GM10847 (cell line): ENCODE data around the gene NPC1.

Source experiments
- POLR2A ChIP-seq: IDR thresholded peaks from 2 replicates; pipeline ENCODE4 v1.6.1; 2011; ENCODE audit not compliant: insufficient read length; ENCODE audit errors: extremely low read depth

NPC1 gene

DNA sequence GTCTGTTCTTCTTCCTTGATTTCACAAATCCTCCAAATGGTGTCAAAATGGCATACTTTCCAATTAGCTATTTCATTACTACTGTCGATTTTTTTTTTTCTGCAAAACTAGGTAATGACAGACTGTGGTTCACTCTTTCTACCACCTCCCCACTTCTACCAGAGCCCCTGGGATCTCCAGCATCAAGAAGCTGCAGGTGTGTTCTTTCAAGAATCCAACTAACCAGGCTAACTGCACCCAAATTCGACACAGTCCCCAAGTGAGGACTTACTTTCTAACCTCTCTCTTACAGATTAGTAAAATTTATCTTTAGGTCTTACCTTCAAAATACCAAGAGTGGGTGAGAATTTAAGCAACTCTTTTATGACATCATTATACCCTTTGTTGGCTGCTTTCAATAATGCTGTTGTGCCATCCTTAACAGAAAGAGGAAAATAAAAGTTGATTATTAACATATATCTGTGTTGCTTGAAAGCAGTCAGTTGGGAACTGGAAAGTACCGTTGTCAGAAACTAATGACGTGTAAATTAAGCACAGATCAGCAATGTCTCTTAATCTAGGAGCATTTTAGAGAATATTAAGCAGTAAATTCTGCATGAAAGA, 31.2 kb upstream of the NPC1 start:
- no peak for TF ChIP-seq POLR2A

DNA sequence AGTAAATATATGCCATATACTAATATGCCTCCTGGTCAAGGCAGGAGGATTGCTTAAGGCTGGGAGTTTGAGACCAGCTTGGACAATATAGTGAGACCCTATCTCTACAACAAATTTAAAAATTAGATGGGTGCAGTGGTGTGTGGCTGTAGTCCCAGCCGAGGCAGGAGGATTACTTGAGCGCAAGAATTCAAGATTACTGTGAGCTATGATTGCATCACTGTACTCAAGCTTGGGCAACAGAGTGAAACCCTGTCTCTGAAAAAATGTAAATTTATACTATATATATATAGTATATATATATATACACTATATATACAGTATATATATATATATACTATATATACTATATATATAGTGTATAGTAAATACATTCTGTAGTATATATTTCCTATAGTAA, 30.0 kb upstream of the NPC1 start:
- no peak for TF ChIP-seq POLR2A

DNA sequence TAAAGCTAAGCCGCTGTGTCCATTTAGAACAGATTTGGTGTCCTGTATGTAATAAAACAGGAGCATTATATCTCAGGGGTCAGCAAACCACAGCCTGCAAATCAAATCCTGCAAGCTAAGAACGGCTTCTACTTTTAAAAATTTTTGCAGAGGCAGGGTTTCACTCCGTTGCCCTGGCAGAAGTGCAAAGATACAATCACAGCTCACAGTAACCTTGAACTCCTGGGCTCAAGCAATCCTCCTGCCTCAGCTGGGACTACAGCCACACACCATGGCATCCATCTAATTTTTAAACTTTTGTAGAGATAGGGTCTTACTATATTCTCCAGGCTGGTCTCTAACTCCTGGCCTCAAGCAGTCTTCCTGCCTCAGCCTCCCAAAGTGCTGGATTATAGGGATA, 28.6 kb upstream of the NPC1 start:
- no peak for TF ChIP-seq POLR2A

DNA sequence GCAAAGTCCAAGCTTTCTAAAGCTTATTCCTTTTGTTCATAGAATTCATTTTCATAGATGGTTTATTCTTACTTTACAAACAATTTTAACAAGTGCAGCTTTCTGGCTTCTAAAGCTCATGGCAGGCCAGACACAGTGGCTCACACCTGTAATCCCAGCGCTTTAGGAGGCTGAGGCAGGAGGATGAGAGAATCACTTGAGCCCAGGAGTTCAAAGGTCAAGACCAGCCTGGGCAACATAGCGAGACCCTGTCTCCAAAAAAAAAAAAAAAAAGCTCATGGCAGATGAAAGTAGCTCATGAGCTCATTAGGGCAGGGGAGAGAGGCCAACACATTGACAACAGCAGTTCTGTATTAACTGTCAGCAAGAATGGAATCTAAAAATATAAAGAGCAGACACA, 28.1 kb upstream of the NPC1 start:
- no peak for TF ChIP-seq POLR2A

DNA sequence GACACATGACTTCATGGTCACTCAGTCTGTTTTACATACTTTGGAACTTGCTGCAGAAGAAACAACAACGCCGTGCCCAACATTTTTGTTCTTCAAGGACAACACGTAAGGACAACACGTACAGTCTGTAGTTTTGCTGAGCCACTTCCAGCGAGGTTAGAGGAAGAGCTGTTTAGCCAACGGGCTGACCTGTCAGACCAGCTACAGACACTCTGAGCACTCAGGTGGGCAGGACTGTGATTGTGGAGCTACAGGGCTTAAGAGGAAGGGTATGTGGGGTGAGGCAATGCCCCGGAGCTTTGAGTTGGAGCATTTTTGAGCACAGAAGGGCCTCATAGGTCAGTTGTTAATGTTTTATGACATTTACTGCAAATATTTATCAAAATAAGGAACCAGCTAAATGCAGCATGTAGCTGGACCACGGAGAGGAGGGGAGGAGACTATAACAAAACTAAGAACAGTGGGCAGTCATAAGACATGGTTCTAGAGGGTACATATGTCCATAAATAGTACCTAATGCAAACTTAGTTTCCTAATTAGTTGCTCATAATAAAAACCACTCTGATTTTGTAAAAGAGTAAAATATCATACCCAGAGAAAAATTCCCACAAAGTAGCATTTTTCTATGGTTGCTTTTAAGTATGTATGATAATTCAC, 26.3 kb upstream of the NPC1 start:
- no peak for TF ChIP-seq POLR2A

DNA sequence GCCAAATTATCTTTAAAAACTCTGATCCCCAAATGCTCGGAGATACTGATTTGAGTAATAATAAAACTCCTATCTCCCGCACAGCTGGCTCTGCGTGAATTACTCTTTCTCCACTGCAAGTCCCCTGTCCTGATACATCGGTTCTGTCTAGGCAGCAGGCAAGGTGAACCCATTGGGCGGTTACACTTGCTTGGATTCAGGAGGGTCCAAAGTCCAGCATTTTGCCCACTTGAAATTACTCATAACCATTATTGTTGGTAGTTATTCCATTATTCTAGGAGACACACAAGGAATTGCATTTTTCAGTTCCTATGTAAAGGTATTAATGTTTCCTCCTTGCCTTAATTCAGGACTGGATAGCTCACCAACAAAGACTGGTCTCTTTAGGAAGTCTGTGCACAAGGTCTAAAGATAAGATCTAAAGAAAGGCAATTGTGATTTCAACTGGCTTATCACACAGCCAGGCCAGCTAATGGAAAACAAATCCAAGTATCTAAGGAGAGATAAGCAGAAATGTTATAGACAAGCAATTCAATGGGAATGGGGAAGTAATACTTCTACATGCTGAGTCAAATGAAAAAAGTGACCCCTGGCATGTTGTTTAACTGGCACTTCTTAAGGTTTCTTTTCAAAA, 23.2 kb upstream of the NPC1 start:
- TF ChIP-seq POLR2A = no peak

DNA sequence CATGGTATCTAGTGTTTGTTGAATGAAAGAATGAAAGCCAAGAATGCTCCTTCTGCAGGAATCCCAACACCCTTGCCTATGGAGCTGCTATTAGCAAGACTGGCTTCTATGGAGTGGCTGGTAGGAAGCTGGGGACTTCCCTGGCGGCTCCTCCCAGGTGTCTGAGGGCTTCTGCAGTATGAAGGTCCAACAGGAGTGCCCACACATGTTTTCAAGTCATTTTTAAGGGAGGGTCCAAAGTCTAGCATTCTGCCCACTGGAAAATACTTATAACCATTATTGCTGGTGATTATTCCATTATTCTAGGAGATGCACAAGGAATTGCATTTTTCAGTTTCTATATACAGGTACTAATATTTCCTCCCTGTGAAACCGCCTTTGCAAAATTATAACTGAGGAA, 21.9 kb upstream of the NPC1 start:
- no peak for TF ChIP-seq POLR2A

DNA sequence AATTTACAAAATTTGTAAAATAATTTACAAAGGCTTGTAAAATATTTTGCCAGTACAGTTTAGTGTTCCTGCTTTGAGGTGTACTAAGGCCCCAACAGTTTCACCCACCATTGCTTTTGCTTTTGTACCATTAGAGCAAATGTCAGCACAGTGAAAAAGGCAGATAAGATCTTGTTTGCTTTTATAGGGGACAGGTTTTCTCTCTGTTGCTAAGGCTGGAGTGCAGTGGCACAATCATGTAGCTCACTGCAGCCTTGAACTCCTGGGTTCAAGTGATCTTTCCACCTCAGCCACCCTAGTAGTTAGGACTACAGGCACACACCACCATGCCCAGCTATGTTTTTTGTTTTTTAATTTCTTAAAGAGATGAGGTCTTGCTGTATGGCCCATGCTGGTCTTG, 19.6 kb upstream of the NPC1 start:
- TF ChIP-seq POLR2A = no peak

DNA sequence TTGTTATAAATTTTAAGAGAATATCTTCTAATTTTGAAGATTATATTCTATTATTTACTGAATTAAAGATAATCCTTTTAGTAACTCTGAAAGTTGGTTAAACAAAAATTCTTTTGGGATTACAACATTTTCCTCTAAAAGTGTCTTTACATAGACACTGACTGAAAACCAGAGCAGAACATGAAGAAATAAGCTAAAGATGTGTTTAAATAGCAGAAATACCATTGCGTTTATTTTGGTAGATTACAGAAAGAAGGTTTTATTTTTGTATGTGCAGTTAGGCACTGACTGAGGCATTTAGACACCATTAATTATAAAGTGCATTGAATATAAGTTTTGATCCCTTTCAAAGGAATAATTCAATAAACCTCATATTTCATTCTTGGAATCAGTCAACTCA, 13.5 kb upstream of the NPC1 start:
- TF ChIP-seq POLR2A = no peak

DNA sequence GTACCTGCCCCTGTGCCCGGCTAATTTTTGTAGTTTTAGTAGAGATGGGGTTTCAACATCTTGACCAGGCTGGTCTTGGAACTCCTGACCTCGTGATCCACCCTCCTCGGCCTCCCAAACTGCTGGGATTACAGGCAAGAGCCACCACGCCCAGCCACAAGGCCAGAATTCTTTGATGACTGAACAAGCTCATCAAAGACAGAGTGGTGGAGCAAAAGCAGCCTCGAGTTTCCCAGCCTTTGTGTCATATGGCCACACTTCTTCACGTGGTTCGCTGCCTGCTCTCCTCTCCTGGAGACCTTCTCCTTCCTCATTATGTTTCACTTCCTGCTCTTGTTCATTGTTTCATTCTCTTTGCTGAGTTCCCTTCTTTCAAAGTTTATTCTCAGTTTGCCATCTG, 9.9 kb upstream of the NPC1 start:
- no peak for TF ChIP-seq POLR2A

DNA sequence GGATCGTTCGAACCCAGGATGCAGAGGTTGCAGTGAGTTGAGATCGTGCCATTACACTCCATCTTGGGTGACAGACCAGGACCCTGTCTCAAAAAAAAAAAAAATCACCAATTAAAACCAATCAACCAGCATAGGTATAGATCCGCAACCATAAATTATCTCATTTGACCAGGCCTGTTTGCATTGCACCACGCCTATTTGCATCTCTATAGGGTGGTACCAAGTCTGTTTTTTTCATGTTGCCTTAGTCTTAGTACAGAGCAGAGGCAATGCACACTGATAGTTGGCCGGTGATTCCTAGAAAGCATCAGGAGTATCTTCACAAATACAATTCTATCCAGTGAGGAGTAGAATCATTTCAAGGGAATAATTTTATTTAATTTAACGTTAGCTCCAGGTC, 9.3 kb upstream of the NPC1 start:
- TF ChIP-seq POLR2A = no peak

DNA sequence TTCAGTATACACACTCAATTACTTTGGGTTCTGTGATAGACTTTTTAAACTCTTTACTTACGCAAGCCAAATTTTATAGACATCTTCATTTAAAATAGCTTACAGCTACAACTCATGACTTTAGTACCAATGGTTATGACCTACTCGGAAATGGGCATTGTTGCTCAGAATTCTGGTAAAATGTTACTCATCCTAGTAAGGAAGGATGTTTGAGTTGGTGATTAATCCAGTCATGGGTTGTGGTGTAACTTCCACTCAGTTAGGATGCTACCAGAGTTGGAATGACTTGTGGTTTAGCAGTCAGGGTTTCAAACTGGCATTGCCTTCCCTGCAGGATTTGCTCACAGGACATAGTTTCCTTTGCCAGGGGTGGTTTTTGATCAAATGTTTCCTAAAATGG, 7.4 kb upstream of the NPC1 start:
- TF ChIP-seq POLR2A = no peak

DNA sequence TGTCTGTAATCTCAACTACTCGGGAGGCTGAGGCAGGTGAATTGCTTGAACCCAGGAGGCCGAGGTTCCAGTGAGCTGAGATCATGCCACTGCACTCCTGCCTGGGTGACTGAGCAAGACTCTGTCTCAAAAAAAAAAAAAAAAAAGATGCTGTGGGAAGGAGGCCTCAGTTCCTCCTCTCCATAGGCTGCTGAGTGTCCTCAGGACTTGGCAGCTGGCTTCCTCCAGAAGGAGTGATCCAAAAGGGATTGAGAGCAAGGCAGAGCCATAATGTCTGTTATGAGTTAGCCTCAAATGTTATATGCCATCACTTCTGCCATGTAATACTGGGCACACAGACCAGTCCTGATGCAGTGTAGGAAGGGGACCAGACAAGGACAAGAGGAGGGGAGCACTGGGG, 6.6 kb upstream of the NPC1 start:
- no peak for TF ChIP-seq POLR2A

DNA sequence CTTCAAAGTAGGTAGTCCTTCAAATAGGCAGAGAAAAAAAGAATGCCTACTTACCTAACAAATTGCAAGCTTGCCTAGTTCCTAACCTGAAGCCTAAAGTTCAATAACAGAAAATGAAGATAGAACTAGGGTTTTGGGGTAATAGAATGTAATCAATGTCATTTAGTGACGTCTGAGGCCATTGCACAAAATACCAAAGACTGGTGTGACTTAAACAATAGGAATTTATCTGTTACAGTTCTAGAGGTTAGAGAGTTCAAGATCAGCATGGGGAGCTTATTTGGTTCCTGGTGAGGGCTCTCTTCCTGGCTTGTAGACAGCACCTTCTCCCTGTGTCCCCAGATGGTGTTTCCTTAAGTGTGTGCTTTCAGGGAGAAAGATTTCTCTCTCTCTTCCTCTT, 4.7 kb upstream of the NPC1 start:
- TF ChIP-seq POLR2A = no peak

DNA sequence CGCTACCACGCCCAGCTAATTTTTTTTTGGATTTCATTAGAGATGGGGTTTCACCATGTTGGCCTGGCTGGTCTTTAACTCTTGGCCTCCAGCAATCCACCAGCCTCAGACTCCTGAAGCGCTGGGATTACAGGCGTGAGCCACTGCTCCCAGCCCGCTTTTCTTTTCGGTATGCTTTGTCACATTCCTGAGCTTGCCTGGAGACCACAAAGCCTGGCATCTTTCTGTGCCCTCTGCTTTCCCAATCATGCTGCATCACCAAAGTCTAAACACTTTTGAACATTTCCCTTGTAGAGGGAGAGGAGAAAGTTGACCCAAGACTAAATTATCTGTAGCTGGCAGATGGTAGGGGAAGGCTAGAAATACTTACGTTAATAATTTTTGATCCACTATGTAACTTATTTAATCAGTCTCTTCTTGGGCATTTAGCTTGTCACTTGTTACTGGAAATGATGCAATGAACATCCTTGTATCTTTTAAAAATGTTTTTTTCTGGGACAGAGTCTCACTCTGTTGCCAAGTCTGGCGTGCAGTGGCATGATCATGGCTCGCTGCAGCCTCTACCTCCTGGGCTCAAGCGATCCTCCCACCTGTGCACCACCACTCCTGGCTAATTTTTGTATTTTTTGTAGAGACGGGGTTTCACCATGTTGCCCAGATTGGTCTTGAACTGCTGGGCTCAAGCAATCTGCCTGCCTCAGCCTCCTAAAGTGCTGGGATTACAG, 2.7 kb upstream of the NPC1 start:
- no peak for TF ChIP-seq POLR2A

DNA sequence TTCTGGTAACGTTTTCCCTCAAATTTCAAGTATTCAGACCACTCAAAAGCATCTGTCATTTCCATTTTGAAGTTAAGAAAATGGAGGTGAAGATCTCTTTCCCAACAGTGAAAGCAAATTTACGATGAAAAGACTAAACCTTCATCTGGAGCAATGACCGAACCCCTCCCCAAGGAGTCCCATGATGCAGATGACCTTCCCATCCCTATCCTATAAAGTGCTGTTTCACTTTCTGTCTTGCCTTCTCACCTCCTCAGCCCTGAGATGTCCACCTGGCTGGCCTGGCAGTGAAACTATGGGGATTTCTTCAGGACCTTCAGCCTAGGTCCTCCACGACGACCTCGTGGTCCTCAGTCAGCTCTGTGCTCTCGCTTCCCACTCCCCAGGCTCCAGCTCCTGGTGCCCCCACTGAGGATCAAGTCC, 925 bp upstream of the NPC1 start:
- no peak for TF ChIP-seq POLR2A

DNA sequence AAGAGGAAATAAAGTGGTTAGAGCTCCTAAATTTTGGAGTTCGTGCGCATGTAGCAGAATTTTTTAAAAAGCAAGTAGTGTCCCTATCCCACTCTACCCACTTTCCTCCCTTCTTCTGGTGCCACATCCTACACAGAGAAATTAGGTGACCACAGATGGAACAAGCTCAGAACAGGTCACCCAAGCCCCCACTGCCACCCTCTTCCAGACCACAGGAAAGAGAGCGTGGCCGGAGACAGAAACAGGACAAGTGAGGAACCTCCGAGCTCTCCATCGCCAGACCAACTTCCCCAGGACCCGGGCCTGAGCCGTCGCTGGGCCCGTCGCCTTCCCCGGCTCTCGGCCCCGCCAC, 433 bp downstream of the NPC1 start:
- no peak for TF ChIP-seq POLR2A
